Smooth muscle cell (in vitro differentiated cells): ENCODE results near the gene CCNG1. TPM values are rescaled to one million over a fixed set of nuclear protein-coding genes. Genes with fewer than 3 reads are reported as not detected.

Experiments
- DNase-seq: peaks from one replicate; lab custom pipeline; 2025; ENCODE audit not compliant: unreplicated experiment; lab: John Stamatoyannopoulos, UW
- H2AFZ ChIP-seq: fragments of 200-600 bp; sonication (generic); 2 replicates; pipeline ENCODE4 v1.6.0; 2016; ENCODE audit warnings: antibody characterized with exemption, low read depth, mild to moderate bottlenecking
- H3F3A ChIP-seq: fragments of 200-600 bp; sonication (generic); 2 replicates; pipeline ENCODE4 v1.6.0; 2017; ENCODE audit warnings: antibody characterized with exemption, low read depth
- H3K27ac ChIP-seq: fragments of 200-600 bp; sonication (generic); 2 replicates; pipeline ENCODE4 v1.5.1; 2016; ENCODE audit warnings: low read depth, mild to moderate bottlenecking
- H3K27me3 ChIP-seq: fragments of 200-600 bp; sonication (generic); 2 replicates; pipeline ENCODE4 v1.6.1; 2016; ENCODE audit warnings: low read depth, mild to moderate bottlenecking
- H3K36me3 ChIP-seq: fragments of 200-600 bp; sonication (generic); 2 replicates; pipeline ENCODE4 v1.5.1; 2016; ENCODE audit warnings: low read depth
- H3K4me1 ChIP-seq: fragments of 200-600 bp; sonication (generic); 2 replicates; pipeline ENCODE4 v1.5.1; 2016; ENCODE audit warnings: low read depth
- H3K4me2 ChIP-seq: fragments of 200-600 bp; sonication (generic); 2 replicates; pipeline ENCODE4 v1.6.0; 2016; ENCODE audit warnings: mild to moderate bottlenecking
- H3K4me3 ChIP-seq: fragments of 200-600 bp; sonication (generic); 2 replicates; pipeline ENCODE4 v1.5.1; 2016; ENCODE audit warnings: mild to moderate bottlenecking
- H3K79me2 ChIP-seq: fragments of 200-600 bp; sonication (generic); 2 replicates; pipeline ENCODE4 v1.6.0; 2016; ENCODE audit warnings: low read depth, mild to moderate bottlenecking
- H3K9ac ChIP-seq: fragments of 200-600 bp; sonication (generic); 2 replicates; pipeline ENCODE4 v1.6.0; 2016; ENCODE audit warnings: low read depth
- H3K9me3 ChIP-seq: fragments of 200-600 bp; sonication (generic); replicated peaks from 2 replicates; pipeline ENCODE4 v1.5.1; 2016; ENCODE audit warnings: low read depth
- H4K20me1 ChIP-seq: fragments of 200-600 bp; sonication (generic); 2 replicates; pipeline ENCODE4 v1.6.0; 2016; ENCODE audit warnings: low read depth
- CTCF ChIP-seq: fragments of 200-600 bp; sonication (generic); IDR thresholded peaks from 2 replicates; pipeline ENCODE4 v1.5.1; 2017; ENCODE audit warnings: borderline replicate concordance, mild to moderate bottlenecking, antibody characterized with exemption; ENCODE audit not compliant: insufficient read depth, poor library complexity, severe bottlenecking
- WGBS: methylation state at CpG from one replicate; pipeline ENCODE4 v1.1.7; 2016; ENCODE audit warnings: low lambda C conversion rate; 5-methylcytosine and 5-hydroxymethylcytosine counted together
- polyA plus RNA-seq: library from polyadenylated mRNA; unstranded; fragments of >200 nt; fragmentation: Nextera tagmentation; extraction: Ambion mirVana; gene quantifications from 2 replicates; pipeline ENCODE4 v1.2.1, GENCODE V29; 2016
- total RNA-seq: library from RNA; depleted of rRNA; stranded (reverse); fragments of >200 nt; gene quantifications from 2 replicates; pipeline ENCODE4 v1.2.3, GENCODE V29; 2014

The CCNG1 gene
- total and polyA plus RNA-seq, 2 experiments from 2014 or later: 114 to 247 TPM

GRCh38 chr5:163459819-163460561 lies 22.6 kb downstream of the CCNG1 start, which contains the start of gene NUDCD2:
TSS of gene NUDCD2 (minus strand) at chr5:163460102. CDS start at chr5:163460050, 52 bp downstream.
- H3K36me3 ChIP-seq: no peaks in the 10 kb centered on the region
- no peaks in the 10 kb centered on the region for H3K9me3 ChIP-seq
- no peak for TF ChIP-seq CTCF
- H3K4me3 ChIP-seq: peak within 1 kb of the TSS; percentile 72
- H3K4me2 ChIP-seq: peak within 1 kb of the TSS; percentile 97
- peak within 1 kb of the TSS; percentile 94 for H2AFZ ChIP-seq
- H3F3A ChIP-seq: peaks cover 9% of the 10 kb centered on the region
- peaks cover 22% of the 10 kb centered on the region for H3K4me1 ChIP-seq
- H3K79me2 ChIP-seq: peaks cover 28% of the 10 kb centered on the region
- WGBS: under 1% methylated on average over 59 of the region's 59 CpGs
- peak within 1 kb of the TSS; percentile 97 for H3K27ac ChIP-seq
- no peaks in the 10 kb centered on the region for H3K27me3 ChIP-seq
- no peaks in the 10 kb centered on the region for H4K20me1 ChIP-seq
- peak; percentile 99 for DNase-seq
- H3K9ac ChIP-seq: peak within 1 kb of the TSS; percentile 95

GRCh38 chr5:163460562-163461171 lies 23.3 kb downstream of the CCNG1 start, which contains the start of gene HMMR:
TSS of gene HMMR (plus strand) at chr5:163460632. CDS start at chr5:163460693, 61 bp downstream.
- Histone ChIP-seq H3K4me2 (peak within 1 kb of the TSS; percentile 97), H3K9me3 (no peaks in the 10 kb centered on the region), H3K36me3 (no peaks in the 10 kb centered on the region), H3K9ac (peak within 1 kb of the TSS; percentile 95), H4K20me1 (no peaks in the 10 kb centered on the region), H2AFZ (peak within 1 kb of the TSS; percentile 94), H3K27ac (peak within 1 kb of the TSS; percentile 97), H3F3A (peaks cover 9% of the 10 kb centered on the region), H3K79me2 (peaks cover 28% of the 10 kb centered on the region), H3K4me3 (peak within 1 kb of the TSS; percentile 72), H3K27me3 (no peaks in the 10 kb centered on the region), H3K4me1 (peaks cover 22% of the 10 kb centered on the region)
- no peak for TF ChIP-seq CTCF
- under 1% methylated on average over 17 of the region's 23 CpGs for WGBS
- no peak for DNase-seq

GRCh38 chr5:163463063-163463435 lies 25.7 kb downstream of the CCNG1 start:
- H3K79me2 ChIP-seq: peaks cover 20% of the 10 kb centered on the region
- H3K9ac ChIP-seq: no peak overlapping the region
- H3K27ac ChIP-seq: peak overlapping the region; percentile 97
- no peaks in the 10 kb centered on the region for H3K27me3 ChIP-seq
- peaks cover 20% of the 10 kb centered on the region for H3K4me1 ChIP-seq
- DNase-seq: no peak
- H3K36me3 ChIP-seq: no peaks in the 10 kb centered on the region
- no peak overlapping the region for H3K4me3 ChIP-seq
- no peaks in the 10 kb centered on the region for H4K20me1 ChIP-seq
- H3F3A ChIP-seq: peaks cover 9% of the 10 kb centered on the region
- no peak for TF ChIP-seq CTCF
- peak overlapping the region; percentile 19 for H3K4me2 ChIP-seq
- H2AFZ ChIP-seq: peak overlapping the region; percentile 88
- no peaks in the 10 kb centered on the region for H3K9me3 ChIP-seq
